GM20000 (cell line): ENCODE data around the gene NUDT4.
"Not testable (repeated sequence)": the region's sequence is repeated elsewhere in the genome, so short reads cannot be mapped to it uniquely, and the experiment has no call there.

Source experiments
- DNase-seq: peaks from one replicate; pipeline ENCODE4 v3.0.0; 2012; ENCODE audit warnings: low spot score
- TF ChIP-seq, protein P1 (sequence below): IDR thresholded peaks from 2 replicates; pipeline ENCODE4 v1.5.1; 2012; ENCODE audit warnings: mild to moderate bottlenecking, control low read depth; ENCODE audit errors: extremely low read depth, missing control alignments

NUDT4 gene

DNA sequence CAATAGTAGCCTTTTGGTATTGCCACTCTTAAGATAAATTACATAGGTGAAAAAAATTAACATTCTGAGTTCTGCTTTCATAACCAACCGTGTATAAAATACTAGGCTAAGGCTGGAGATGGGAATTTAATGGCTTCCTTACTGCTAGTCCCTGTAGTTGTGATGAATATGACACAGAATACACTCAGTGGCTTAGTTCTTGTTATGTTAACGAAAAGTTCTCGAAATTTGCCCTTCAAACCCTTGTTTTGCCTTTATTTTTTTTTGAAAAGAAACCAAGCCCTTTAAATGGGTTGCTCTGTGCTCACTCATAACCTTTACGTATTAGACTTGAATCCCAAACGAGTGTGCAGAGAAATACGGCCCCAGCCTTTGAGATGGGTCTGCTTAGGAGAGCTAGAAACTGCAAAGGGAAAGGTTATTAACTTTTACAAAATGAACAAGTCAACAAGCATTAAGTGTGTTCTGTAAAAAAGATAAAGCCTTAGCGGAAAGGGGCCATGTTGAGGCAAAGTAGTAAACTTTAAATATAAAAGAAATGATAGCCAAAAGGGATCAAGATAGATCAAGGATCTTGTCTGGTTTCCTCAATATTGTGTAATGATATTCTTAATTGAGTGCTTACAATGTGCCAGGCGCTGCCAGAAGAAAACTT is 1.7 kb downstream of the NUDT4 start:
- no peak for DNase-seq
- TF ChIP-seq, protein P1, sequence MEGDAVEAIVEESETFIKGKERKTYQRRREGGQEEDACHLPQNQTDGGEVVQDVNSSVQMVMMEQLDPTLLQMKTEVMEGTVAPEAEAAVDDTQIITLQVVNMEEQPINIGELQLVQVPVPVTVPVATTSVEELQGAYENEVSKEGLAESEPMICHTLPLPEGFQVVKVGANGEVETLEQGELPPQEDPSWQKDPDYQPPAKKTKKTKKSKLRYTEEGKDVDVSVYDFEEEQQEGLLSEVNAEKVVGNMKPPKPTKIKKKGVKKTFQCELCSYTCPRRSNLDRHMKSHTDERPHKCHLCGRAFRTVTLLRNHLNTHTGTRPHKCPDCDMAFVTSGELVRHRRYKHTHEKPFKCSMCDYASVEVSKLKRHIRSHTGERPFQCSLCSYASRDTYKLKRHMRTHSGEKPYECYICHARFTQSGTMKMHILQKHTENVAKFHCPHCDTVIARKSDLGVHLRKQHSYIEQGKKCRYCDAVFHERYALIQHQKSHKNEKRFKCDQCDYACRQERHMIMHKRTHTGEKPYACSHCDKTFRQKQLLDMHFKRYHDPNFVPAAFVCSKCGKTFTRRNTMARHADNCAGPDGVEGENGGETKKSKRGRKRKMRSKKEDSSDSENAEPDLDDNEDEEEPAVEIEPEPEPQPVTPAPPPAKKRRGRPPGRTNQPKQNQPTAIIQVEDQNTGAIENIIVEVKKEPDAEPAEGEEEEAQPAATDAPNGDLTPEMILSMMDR, result no peak

DNA sequence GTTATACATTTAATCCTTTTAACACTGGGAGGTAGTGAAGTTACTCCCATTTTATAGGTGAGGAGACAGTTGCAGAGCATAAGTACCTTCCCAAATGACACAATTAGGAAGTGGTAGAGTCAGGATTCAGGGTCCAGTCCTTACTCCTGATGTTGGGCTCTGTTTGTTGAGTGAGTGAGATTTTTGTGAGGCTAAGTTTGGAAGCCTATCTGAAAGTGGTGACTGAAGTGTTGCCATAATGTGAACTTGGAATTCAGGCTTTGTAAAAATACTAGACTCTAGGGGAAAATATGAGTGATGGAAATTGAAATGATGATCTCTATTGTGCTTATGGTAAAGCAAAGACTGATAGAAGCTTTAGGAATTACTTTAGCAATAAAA is 2.2 kb downstream of the NUDT4 start:
- DNase-seq, result no peak
- TF ChIP-seq, protein P1, result no peak

- DNase-seq, result no peak
- TF ChIP-seq, protein P1, result no peak
Measured at GRCh38 chr12:93380480-93381121, 2.9 kb downstream of the NUDT4 start.

GRCh38 chr12:93381161-93381975 is 3.6 kb downstream of the NUDT4 start:
- DNase-seq, result no peak
- TF ChIP-seq, protein P1, result no peak

DNA sequence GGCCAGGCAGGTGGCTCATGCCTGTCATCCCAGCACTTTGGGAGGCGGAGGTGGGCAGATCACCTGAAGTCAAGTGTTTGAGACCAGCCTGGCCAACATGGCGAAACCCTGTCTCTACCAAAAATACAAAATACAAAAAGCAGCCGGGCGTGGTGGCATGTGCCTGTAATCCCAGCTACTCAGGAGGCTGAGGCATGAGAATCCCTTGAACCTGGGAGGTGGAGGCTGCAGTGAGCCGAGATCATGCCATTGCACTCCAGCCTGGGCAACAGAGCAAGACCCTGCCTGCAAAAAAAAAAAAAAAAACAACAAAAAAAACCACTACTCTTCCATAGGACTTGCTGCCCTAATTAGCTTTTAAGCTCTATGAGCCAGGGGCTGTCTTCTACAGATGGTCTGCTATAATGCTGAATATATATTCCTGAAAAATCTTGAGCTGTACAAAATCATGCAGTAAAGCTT is 4.3 kb downstream of the NUDT4 start:
- not testable (repeated sequence) for DNase-seq

DNA sequence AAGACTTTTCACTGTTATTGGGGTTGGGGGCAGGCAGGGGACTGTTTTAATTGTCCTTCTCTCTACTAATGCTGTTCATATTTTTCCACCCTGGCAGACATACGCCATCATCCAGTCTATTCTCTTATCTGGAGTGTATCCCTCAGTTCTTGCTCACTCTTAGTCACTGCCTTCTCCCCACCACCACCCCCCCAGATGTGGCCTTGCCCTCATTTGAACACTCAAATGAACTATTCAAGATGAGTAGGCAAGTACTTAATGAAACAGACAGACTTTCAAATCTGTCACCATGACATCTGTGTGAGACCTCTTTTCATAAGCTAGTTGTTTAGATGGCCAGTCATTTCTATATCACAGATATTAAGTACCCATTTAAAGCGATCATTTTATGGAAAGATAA is 10.1 kb downstream of the NUDT4 start:
- DNase-seq, result peak; percentile 34
- TF ChIP-seq, protein P1, result no peak

GRCh38 chr12:93390031-93390430 is 12.3 kb downstream of the NUDT4 start:
- DNase-seq, result no peak

More at GRCh38 chr12:93390031-93390430, 12.3 kb downstream of the NUDT4 start:
- TF ChIP-seq, protein P1, result no peak
